Stimulated activated memory B cell treated with anti-CD40 and anti-IgM and Interleukin-4, amounts not matched to agents 10 μg/mL and 1 μg/mL and 100 μg/mL, for 72 hours (primary cell): ENCODE results near the gene NPAS3.
A peak's percentile ranks its signal among the peaks of the same experiment; 100 is the strongest.

Experiments used
- ATAC-seq: fragments of 150-1000 bp; cut with Tn5 transposase; 2 replicates; pipeline ENCODE4 v1.10.0; 2021
- H3K27ac Mint-ChIP-seq: one replicate; pipeline ENCODE4 v1.8.0; 2022; ENCODE audit warnings: mild to moderate bottlenecking, mixed read lengths
- H3K27me3 Mint-ChIP-seq: one replicate; pipeline ENCODE4 v1.8.0; 2022; ENCODE audit warnings: mixed read lengths
- H3K36me3 Mint-ChIP-seq: one replicate; pipeline ENCODE4 v1.8.0; 2022; ENCODE audit warnings: mixed read lengths
- H3K4me1 Mint-ChIP-seq: one replicate; pipeline ENCODE4 v1.8.0; 2022; ENCODE audit warnings: mixed read lengths
- H3K4me3 Mint-ChIP-seq: one replicate; pipeline ENCODE4 v1.8.0; 2022; ENCODE audit warnings: mild to moderate bottlenecking, moderate library complexity, mixed read lengths
- H3K9me3 Mint-ChIP-seq: one replicate; pipeline ENCODE4 v1.8.0; 2022; ENCODE audit warnings: mixed read lengths

NPAS3 gene

DNA sequence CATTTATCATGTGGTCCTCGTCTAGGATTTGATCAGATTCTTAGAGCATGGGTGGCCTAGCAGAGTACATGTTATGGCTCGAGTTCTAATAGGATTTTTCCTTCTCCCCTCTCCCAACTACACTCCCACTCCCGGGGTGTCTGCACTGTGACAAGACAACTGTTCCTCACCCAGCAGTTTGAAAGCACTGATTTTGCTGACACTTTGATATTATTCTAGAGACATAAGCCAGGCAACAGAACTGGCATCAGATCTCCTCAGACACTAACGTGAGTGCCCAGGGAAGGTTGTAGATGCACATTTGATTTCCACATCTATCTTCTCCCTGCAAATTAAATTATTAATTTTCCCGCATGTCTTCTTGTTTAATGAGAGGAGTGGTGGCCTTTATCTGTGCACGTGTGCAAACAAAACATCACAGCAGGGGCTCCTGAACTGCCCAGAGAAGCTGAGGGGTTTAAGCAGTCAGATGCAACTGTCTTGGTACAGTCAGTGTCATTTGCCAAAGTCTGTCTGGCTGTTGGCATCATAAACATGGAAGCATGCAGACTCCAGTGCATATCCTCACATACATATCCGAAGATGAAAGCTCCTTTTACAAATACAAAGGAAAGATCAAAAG is 491.8 kb downstream of the NPAS3 start:
- ATAC-seq = peak; percentile 16
- Mint-ChIP-seq H3K36me3 (no peaks in the 10 kb centered on the region), H3K4me1 (no peaks in the 10 kb centered on the region), H3K4me3 (no peak overlapping the region), H3K27ac (no peak overlapping the region), H3K9me3 (no peaks in the 10 kb centered on the region), H3K27me3 (no peaks in the 10 kb centered on the region)

DNA sequence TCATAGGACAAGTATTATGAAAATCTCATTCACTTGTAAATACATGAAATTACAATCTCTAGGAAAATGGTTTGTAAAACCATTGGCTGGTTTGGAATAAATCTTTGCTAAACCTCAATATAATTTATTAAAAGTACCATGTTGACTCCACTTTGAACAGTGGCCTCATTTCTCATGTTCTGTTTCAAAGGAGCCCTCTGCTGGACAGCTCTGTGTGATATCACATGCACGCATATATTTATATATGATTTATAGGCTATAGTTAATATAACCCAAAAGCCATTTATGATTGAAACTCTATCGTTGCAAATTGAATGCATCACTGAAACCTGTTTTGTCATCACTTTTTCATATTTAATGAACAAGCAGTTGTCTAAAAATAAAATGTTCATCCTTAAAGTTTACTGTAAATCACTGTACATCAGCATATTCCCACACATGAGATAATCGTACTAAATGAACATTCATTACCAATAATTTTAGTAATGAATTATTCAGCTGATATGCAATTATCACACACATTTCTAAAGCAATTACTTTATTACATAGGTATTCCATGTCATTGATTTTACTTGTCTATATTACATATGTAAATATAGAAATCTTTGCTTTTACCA is 493.8 kb downstream of the NPAS3 start:
- Mint-ChIP-seq H3K36me3 (no peaks in the 10 kb centered on the region), H3K27ac (no peak overlapping the region), H3K9me3 (no peaks in the 10 kb centered on the region), H3K4me3 (no peak overlapping the region), H3K4me1 (no peaks in the 10 kb centered on the region), H3K27me3 (no peaks in the 10 kb centered on the region)
- no peak for ATAC-seq

DNA sequence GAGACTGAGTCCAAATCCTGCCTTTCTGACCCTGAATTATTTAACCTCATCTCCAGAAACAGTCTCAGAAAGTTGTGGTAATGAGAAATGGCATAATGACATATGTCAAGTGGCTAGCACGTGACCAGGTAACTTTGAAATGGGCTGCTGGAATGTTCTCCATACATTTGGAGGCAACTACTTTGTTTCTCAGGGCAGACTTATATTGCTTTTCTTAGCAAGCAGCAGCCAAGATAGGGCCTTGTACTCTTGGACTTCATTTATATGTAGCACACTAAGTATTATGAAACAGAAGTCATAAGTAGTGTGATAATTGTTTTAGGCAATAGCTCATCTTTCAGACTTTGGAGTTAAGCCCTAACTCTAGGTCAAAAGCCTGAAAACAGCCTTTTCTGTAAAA is 494.7 kb downstream of the NPAS3 start:
- Mint-ChIP-seq H3K27ac (no peak overlapping the region), H3K9me3 (no peaks in the 10 kb centered on the region), H3K36me3 (no peaks in the 10 kb centered on the region), H3K4me3 (no peak overlapping the region), H3K4me1 (no peaks in the 10 kb centered on the region), H3K27me3 (no peaks in the 10 kb centered on the region)
- ATAC-seq = no peak

DNA sequence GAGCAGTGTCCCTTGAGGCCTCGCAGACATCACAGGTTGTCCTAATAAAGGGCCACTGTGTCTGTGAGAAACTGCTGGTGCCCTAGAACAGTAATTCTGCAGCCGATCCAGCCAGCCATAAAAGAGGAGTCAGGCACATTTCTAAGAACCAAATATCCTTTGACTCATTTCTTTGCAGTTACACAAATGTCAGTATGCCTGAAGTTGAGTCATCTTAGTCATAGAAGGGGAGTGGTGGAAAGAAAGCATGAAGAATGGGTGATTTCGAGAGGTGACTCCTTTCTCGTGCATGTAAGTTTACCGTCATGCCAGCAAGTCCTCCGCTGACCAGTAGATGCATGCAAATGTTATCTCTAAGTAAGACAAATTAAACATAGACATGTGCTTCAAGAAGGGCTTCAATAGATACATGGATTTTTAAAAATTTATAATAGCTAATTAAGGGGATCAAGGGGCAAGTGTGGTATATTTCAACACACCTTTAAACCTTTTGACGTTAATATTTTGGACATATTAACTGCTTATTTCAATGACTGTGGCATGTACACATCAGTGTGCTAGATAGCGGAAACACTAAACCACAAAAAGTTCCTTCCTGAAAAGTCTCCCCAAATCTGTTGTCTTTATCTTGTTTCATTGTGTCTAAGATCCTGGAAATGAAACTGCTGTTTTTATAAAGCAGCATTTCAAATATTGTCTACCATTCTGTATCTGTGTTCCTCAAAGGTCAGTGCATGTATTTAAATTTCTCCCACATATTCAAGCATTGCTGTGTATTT is 497.4 kb downstream of the NPAS3 start:
- ATAC-seq = no peak
- H3K36me3 Mint-ChIP-seq = no peaks in the 10 kb centered on the region
- H3K9me3 Mint-ChIP-seq = no peaks in the 10 kb centered on the region
- H3K27me3 Mint-ChIP-seq = no peaks in the 10 kb centered on the region
- no peak overlapping the region for H3K4me3 Mint-ChIP-seq
- no peaks in the 10 kb centered on the region for H3K4me1 Mint-ChIP-seq
- H3K27ac Mint-ChIP-seq = no peak overlapping the region

DNA sequence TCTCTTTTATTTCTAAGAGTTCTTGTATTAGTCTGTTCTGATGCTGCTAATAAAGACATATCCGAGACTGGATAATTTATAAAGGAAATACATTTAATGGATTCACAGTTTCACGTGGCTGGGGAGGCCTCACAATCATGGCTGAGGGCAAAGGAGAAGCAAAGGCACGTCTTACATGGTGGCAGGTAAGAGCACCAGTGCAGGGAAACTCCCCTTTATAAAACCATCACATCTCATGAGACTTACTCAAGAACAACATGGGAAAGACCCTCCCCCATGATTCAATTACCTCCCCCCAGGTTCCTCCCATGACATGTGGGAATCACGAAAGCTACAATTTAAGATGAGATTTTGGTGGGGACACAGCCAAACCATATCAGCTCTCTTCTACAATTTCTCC is 503.0 kb downstream of the NPAS3 start:
- no peak for ATAC-seq
- Mint-ChIP-seq H3K27me3 (no peaks in the 10 kb centered on the region), H3K9me3 (peaks cover 4% of the 10 kb centered on the region), H3K27ac (no peak overlapping the region), H3K36me3 (no peaks in the 10 kb centered on the region), H3K4me3 (no peak overlapping the region), H3K4me1 (no peaks in the 10 kb centered on the region)

DNA sequence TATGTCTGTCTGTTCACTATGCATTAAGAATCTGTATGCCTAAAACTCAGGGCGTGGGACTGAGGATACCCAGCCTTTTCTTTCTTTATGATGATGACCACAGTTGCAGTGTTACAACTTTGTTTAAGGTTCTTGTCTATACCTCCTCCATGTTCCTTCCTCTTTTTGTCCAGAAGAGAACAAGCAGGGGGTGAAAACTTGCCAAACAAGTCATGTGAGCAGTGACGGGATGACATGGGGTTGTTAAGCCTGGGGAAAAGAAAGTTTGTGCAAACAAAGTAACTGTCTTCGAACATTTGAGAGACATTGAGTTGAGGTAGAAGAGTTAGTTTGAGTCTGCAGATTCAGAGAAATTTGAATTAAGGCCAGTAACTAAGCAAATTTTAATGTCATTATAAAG is 505.5 kb downstream of the NPAS3 start:
- ATAC-seq = no peak
- H3K27me3 Mint-ChIP-seq = no peaks in the 10 kb centered on the region
- H3K9me3 Mint-ChIP-seq = peaks cover 4% of the 10 kb centered on the region
- H3K4me1 Mint-ChIP-seq = no peaks in the 10 kb centered on the region
- no peak overlapping the region for H3K27ac Mint-ChIP-seq
- no peak overlapping the region for H3K4me3 Mint-ChIP-seq
- H3K36me3 Mint-ChIP-seq = no peaks in the 10 kb centered on the region

DNA sequence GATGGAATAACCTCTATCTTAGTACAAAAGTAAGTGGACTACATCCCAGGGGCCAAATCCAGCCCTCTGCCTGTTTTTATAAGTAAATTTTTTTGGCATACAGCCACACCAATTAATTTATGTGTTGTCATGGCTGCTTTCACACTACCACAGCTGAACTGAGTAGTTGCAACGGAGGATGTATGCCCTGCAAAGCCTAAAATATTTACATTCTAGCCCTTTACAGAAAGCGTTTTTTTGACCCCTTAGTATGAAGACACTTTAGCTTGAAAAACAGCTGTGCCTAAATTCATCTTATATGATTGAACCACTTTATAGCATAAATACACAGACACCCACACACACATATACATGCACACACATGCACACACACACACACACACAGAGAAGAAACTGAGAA is 510.6 kb downstream of the NPAS3 start:
- no peaks in the 10 kb centered on the region for H3K36me3 Mint-ChIP-seq
- H3K4me3 Mint-ChIP-seq = no peak overlapping the region
- no peaks in the 10 kb centered on the region for H3K4me1 Mint-ChIP-seq

DNA sequence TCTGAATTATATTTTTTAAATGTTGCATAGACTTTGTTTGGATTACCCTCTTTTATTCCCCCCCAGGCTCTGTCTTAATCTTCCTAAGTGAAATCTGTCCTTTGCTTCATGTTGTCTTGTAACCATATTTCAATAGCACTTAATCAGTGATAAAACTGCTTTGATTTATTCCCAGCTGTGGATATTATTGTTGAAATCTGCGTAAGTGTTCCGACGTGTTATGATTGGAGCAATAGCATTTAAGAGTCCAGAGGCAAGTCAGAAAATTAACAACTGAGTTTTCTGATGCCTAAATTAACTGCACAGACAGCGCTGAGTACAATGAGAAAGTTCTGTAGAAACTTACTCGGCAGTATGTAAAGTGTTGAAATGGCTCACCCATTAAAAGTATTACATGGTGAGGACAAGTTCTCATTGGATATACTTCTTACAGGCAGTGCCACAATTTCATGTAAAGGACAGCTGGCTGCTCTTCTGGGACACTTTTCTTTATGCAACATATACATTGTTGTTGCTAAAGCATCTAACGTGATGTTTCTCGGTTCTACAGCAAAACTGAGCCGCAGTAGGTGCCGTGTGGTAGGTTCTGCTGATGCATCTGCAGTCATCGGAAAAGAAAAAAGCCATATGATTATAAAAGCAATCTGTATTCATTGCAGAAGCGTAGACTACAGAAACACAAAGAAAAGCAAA is 511.2 kb downstream of the NPAS3 start:
- Mint-ChIP-seq H3K4me1 (no peaks in the 10 kb centered on the region), H3K4me3 (no peak overlapping the region), H3K36me3 (no peaks in the 10 kb centered on the region), H3K27ac (no peak overlapping the region), H3K27me3 (no peaks in the 10 kb centered on the region), H3K9me3 (no peaks in the 10 kb centered on the region)
- no peak for ATAC-seq

More for the DNA sequence above, 510.6 kb downstream of the NPAS3 start:
- Mint-ChIP-seq H3K27me3 (no peaks in the 10 kb centered on the region), H3K27ac (no peak overlapping the region), H3K9me3 (no peaks in the 10 kb centered on the region)
- ATAC-seq = no peak

DNA sequence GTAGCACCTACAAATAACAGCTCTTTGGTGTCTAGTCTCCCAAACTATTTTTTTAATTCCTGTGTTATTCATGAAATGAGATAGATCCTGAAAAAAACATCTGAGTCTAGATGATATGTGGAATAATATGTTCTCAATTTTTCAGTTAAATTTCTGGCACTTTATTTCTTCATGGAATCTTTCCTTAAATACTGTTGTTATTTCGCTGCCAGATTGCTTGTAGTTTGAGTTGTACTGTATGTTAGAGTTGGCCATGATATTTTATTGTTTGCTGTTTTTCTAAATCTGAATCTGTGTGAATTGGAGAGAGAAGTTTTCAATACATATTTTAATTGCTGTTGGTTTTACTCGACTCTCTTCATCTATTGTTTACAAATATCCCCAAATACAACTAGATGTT is 511.7 kb downstream of the NPAS3 start:
- ATAC-seq = no peak
- Mint-ChIP-seq H3K36me3 (no peaks in the 10 kb centered on the region), H3K27ac (no peak overlapping the region), H3K9me3 (no peaks in the 10 kb centered on the region), H3K4me3 (no peak overlapping the region), H3K27me3 (no peaks in the 10 kb centered on the region), H3K4me1 (no peaks in the 10 kb centered on the region)

DNA sequence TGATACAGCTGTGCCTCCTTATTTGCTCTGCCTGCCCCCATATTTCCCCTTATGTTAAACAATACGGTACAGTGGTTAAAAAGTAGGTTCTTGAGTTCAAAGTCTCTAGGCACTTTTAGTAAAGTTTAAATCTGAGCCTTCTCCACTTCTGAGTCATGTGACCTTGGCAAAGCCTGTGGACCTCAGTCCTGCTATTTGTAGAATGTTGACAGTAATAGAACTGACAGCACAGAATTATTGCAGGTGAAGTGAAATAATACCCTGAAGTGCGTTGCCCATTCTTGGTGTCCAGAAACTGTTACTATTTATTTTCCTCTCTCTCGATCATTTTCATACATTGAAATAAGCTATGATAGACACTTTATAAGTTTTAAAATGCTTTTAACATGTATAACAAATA is 512.5 kb downstream of the NPAS3 start:
- ATAC-seq = no peak
- Mint-ChIP-seq H3K27ac (no peak overlapping the region), H3K36me3 (no peaks in the 10 kb centered on the region), H3K9me3 (no peaks in the 10 kb centered on the region), H3K4me1 (no peaks in the 10 kb centered on the region), H3K27me3 (no peaks in the 10 kb centered on the region), H3K4me3 (no peak overlapping the region)

DNA sequence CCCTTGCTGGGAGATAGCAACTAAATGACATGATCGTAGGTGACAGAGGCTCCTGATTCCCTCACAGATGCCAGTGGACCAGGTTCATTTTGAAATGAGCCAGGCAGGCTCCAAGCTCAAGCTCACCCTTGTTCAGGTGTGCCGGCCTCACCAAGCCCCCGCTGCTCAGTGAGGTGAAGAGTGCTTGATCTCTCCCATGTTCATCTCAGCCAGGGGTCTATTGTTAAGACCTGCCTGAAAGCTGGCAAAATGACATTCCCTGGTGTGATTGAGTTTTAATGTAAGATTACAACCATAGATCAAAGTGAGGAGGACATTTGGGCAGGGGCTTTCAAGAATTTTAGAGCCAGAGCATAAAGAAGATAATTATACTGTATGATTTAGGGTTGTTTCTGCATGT is 514.3 kb downstream of the NPAS3 start:
- Mint-ChIP-seq H3K4me3 (no peak overlapping the region), H3K36me3 (no peaks in the 10 kb centered on the region), H3K9me3 (no peaks in the 10 kb centered on the region), H3K4me1 (no peaks in the 10 kb centered on the region), H3K27ac (no peak overlapping the region), H3K27me3 (no peaks in the 10 kb centered on the region)
- no peak for ATAC-seq

DNA sequence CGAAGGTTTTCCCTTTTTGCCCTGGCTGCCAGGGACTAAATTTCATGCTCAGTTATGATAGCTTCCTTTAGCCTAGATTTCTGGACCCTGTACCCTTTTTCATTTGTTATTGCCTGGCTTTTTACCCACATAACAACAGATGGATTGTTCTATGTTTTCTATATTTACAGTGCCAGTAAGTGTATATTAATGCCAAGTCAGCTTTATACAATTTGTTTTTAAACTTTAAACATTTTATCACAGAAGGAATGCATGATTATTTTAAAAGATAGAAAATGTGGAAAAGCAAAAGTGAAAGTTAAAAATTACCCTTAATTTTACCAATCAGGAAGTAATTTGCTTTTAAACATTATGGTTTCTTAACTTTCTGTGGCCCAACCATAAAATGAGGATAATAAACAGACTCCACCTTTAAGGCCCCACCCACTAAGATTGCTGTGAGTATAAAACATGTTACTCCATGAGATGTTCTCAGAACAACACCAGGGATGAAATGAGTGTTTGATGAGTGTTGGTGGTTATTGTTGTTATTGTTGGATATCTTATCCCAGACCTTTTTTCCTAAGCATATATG is 515.4 kb downstream of the NPAS3 start:
- no peaks in the 10 kb centered on the region for H3K4me1 Mint-ChIP-seq
- no peak for ATAC-seq
- no peaks in the 10 kb centered on the region for H3K36me3 Mint-ChIP-seq
- H3K9me3 Mint-ChIP-seq = no peaks in the 10 kb centered on the region
- no peak overlapping the region for H3K4me3 Mint-ChIP-seq
- H3K27me3 Mint-ChIP-seq = no peaks in the 10 kb centered on the region
- no peak overlapping the region for H3K27ac Mint-ChIP-seq

DNA sequence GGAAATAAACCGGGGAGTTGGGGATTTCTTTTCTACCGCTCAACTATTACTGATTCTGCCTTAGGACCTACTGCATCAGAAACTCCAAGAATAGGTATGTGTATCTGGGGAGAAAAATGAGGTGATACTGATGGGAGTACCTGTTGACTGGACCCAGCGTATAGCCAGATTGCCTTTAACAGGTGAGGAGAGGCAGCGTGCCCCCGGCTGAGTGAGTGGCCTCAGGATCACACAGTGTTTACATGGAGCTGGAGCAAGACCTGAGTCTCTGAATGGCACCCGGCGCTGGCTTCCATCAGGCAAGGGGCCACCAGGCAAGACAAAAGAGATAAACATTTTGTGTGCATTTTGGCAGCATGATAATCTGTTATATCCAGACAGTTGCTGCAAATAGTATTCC is 516.0 kb downstream of the NPAS3 start:
- Mint-ChIP-seq H3K27me3 (no peaks in the 10 kb centered on the region), H3K9me3 (no peaks in the 10 kb centered on the region), H3K27ac (no peak overlapping the region), H3K4me1 (no peaks in the 10 kb centered on the region), H3K4me3 (no peak overlapping the region), H3K36me3 (no peaks in the 10 kb centered on the region)
- no peak for ATAC-seq

DNA sequence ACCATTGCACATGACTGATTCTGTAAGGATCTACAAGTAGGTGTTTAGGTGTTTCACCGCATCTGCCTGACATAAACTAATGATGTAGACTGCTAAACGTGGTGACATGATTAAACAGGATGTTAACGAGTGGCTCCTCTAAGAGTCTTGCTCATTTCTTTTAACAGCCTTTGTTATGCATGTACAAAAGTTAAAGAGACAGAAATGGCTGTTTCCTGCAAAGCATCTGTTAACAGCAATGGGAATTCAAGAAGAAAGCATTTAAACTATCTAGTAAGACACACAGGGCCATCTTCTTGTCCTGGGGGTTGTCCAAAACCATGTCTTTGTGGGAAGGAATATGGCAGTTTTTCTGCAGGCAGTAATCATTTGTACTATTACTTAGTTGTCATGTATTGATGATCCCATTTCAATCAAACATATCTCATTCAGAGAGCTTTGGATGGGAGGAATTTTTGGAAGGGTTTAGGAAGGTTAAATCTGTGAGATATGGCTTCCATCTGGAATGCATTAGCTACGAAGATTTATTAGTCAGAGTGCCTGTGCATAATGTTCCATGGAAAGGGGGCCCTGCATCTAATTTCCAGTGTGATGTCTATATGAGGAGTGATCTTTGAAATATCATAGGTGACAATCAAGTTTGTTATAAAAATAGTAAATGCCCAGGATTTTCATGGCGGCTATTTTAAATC is 517.1 kb downstream of the NPAS3 start:
- Mint-ChIP-seq H3K4me1 (no peaks in the 10 kb centered on the region), H3K9me3 (no peaks in the 10 kb centered on the region), H3K27ac (no peak overlapping the region), H3K4me3 (no peak overlapping the region), H3K36me3 (no peaks in the 10 kb centered on the region), H3K27me3 (no peaks in the 10 kb centered on the region)
- ATAC-seq = no peak

DNA sequence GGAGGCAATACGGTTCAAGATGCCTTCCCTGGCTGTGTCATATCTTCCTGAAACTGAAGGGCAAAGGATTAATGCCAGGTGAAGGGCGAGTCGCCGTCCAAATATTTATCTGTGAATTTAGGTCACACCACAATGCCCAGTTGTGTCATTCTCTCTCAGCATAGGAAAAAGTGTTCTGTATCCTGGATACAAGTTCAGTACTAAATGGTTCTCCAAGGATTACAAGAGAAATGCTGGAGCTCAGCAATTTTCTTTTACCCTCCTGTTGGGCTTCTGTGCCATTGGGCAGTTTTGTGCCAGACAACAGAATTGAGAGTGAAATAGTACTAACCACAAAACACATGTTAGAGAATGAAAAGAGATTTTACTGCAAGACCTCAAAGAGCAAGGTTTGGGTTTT is 518.3 kb downstream of the NPAS3 start:
- H3K4me1 Mint-ChIP-seq = no peaks in the 10 kb centered on the region
- H3K27ac Mint-ChIP-seq = no peak overlapping the region
- H3K9me3 Mint-ChIP-seq = no peaks in the 10 kb centered on the region
- H3K4me3 Mint-ChIP-seq = no peak overlapping the region
- no peaks in the 10 kb centered on the region for H3K36me3 Mint-ChIP-seq
- H3K27me3 Mint-ChIP-seq = no peaks in the 10 kb centered on the region
- ATAC-seq = no peak
